Ascending aorta (tissue), 2 donors: ENCODE data around the gene CFAP74. TPM values are rescaled to one million over a fixed set of nuclear protein-coding genes. Genes with fewer than 3 reads are reported as not detected.

ENCODE experiments used
- DNase-seq, 2 donors: peaks; one replicate each; pipeline ENCODE4 v3.0.0-alpha.2; 2019; ENCODE audit warnings: low spot score in 2 of 2
- H3K27ac ChIP-seq, 2 donors: fragments of 200-600 bp; sonication (generic); one replicate each; pipeline ENCODE4 v1.5.1; 2016 to 2017; ENCODE audit warnings: mild to moderate bottlenecking in 1 of 2
- H3K27me3 ChIP-seq: fragments of 200-600 bp; sonication (generic); one replicate; pipeline ENCODE4 v1.5.1; 2017
- H3K36me3 ChIP-seq, 2 donors: fragments of 200-600 bp; sonication (generic); one replicate each; pipeline ENCODE4 v1.5.1; 2016
- H3K4me1 ChIP-seq, 2 donors: fragments of 200-600 bp; sonication (generic); one replicate each; pipeline ENCODE4 v1.5.1; 2016 to 2017; ENCODE audit warnings: mild to moderate bottlenecking in 1 of 2
- H3K4me3 ChIP-seq, 2 donors: fragments of 200-600 bp; sonication (generic); one replicate each; pipeline ENCODE4 v1.5.1; 2016 to 2017; ENCODE audit warnings: mild to moderate bottlenecking in 1 of 2
- H3K9me3 ChIP-seq, 2 donors: fragments of 200-600 bp; sonication (generic); one replicate each; pipeline ENCODE4 v1.5.1; 2016
- intact Hi-C: fragments of 100-400 bp; cut with DNase I; formaldehyde crosslinking; loops from one replicate; pipeline ENCODE4 v1.15.1; 2023
- total RNA-seq: library from RNA; depleted of rRNA; stranded (reverse); fragments of >200 nt; gene quantifications from one replicate; pipeline ENCODE4 v1.1.0, GENCODE V29; 2016
- TF ChIP-seq, protein P1 (sequence below), 3 experiments: fragments of 200-600 bp in 2 of 3; fragments of 450-650 bp in 1 of 3; sonication (generic) in 2 of 3; IDR thresholded peaks; one replicate each; pipeline ENCODE4 v1.5.1; 2016 to 2019; ENCODE audit warnings: antibody characterized with exemption in 3 of 3, mild to moderate bottlenecking in 1 of 3, moderate library complexity in 1 of 3

The CFAP74 gene
- total RNA-seq, 1 donor from 2014 or later = not detected

DNA sequence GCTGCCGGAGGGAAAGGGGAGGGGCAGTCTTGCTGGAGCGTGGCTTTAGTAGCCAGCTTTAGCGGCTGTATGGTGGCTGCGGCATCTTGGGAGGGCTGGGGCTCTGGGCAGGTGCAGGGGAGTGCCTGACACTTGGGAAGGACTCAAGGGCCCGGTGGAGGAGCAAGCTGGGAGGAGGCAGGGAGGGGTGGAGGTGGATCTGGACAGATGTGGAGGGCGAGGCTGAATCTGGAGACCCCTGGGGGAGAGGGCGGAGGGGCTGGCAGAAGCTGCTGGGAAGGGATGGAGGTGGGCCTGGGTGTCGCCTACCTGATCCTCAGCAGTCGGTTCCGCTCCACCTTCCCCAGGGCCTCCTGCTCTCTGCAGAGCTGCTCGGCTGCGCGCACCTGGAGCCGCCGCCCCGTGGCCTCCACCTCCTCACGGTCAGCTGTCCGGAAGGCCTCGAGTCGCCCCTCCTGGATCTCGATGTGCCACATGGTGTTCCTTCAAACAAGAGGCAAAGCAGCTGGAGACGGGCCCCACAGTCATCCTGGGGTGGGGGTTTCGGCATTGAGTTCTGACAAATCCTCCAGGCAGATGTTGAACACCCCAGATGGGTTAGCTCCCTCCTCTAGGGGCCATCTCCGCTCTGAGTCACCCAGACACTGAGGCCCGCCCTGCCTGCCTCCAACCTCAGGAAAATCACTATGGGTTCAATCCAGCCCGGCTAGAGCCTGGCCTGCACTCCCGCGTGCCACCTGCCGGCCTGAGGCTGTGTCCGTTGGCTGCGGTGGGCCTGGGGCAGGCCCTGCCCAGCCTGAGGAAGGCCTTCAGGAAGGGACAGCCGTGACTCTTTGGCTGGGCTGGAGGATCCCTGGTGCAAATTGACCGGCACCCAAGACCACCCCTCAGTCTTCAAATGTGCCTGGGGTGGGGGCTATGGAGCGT lies 29.6 kb downstream of the CFAP74 start:
- DNase-seq = no peak
- Histone ChIP-seq H3K9me3 (no peaks in the 10 kb centered on the region), H3K27me3 (no peaks in the 10 kb centered on the region), H3K4me1 (no peaks in the 10 kb centered on the region), H3K36me3 (no peaks in the 10 kb centered on the region), H3K4me3 (no peak overlapping the region), H3K27ac (no peak overlapping the region)
- TF ChIP-seq, protein P1, sequence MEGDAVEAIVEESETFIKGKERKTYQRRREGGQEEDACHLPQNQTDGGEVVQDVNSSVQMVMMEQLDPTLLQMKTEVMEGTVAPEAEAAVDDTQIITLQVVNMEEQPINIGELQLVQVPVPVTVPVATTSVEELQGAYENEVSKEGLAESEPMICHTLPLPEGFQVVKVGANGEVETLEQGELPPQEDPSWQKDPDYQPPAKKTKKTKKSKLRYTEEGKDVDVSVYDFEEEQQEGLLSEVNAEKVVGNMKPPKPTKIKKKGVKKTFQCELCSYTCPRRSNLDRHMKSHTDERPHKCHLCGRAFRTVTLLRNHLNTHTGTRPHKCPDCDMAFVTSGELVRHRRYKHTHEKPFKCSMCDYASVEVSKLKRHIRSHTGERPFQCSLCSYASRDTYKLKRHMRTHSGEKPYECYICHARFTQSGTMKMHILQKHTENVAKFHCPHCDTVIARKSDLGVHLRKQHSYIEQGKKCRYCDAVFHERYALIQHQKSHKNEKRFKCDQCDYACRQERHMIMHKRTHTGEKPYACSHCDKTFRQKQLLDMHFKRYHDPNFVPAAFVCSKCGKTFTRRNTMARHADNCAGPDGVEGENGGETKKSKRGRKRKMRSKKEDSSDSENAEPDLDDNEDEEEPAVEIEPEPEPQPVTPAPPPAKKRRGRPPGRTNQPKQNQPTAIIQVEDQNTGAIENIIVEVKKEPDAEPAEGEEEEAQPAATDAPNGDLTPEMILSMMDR (IDR thresholded peaks at IDR 0.05) = no peak
- intact Hi-C loops = no loop called here

DNA sequence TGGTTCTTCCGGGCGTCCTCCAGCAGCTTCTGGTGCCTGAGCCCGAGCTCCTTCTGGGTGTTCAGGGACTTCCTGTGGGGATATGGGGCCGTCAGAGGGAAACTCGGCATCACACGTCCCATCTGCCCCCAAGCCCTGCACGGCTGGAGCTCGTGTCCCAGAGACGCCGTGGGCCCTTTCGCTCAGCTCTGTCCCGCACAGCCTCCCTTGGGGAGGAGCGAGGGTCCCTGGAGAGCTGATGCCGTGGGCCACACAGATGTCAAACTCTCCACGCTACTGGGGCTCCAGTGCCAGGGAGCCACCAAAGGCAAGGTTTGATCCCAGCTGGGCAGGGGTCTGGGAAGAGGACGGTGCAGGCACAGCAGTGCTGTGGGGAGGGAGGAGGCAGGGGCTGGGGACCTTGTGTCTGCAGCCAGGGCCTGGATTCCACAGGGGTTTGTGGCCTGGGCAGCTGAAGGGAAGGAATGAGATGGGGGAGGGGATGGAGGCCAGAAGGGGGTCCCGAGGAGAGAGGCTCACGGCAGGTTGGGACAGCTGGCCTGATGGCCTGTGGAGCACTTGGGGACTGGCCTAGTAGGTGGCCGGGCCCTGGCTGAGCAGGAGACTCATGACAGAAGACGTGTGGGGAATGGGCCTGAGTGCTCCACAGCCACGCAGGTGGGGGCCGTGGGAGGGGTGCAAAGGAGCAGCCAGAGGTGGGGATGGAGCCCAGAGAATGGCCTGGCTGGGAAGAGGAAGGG lies 30.4 kb downstream of the CFAP74 start:
- Histone ChIP-seq H3K4me3 (no peak overlapping the region), H3K4me1 (no peaks in the 10 kb centered on the region), H3K9me3 (no peaks in the 10 kb centered on the region), H3K27me3 (no peaks in the 10 kb centered on the region), H3K36me3 (no peaks in the 10 kb centered on the region), H3K27ac (no peak overlapping the region)
- DNase-seq = no peak
- intact Hi-C loops = no loop called here
- TF ChIP-seq, protein P1 (IDR thresholded peaks at IDR 0.05) = no peak

DNA sequence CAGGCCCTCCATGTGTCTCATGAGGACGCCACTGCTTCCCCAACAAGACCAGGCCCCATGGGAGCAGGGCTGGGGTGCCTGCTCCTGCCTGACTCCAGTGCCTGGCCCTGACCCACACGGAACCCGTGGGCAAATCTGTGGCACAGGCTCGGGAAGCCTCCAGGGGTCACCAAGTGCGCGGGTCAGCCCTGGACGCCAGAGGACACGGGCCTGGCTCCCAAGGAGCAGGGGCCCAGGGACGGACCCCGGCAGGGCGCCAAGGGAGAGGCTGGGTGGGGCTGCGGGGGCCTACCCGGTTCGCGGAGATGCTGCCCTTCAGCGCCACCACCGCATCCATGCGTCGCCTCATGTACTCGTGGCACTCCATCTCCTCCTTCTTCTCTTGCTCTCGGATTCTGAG lies 31.9 kb downstream of the CFAP74 start:
- H3K36me3 ChIP-seq = no peaks in the 10 kb centered on the region
- TF ChIP-seq, protein P1 (IDR thresholded peaks at IDR 0.05) = no peak
- no peaks in the 10 kb centered on the region for H3K9me3 ChIP-seq
- no peak for DNase-seq
- no peak overlapping the region for H3K4me3 ChIP-seq
- no peaks in the 10 kb centered on the region for H3K27me3 ChIP-seq
- intact Hi-C loops = no loop called here
- no peak overlapping the region for H3K27ac ChIP-seq
- no peaks in the 10 kb centered on the region for H3K4me1 ChIP-seq

DNA sequence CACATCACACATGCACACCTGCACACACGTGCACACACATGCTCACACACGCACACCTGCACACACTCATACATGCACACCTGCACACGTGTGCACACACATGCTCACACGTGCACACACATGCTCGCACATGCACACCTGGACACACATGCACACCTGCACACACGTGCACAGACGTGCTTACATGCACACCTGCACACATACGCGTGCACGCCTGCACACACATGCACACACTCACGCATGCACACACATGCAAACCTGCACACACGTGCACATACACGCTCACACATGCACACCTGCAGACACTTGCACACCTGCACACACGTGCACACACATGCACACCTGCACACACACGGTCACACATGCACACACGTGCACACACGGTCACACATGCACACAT lies 32.6 kb downstream of the CFAP74 start:
- Histone ChIP-seq H3K4me3 (no peak overlapping the region), H3K27me3 (no peaks in the 10 kb centered on the region), H3K27ac (no peak overlapping the region), H3K9me3 (no peaks in the 10 kb centered on the region), H3K36me3 (no peaks in the 10 kb centered on the region), H3K4me1 (no peaks in the 10 kb centered on the region)
- no peak for DNase-seq
- intact Hi-C loops = no loop called here
- TF ChIP-seq, protein P1 (IDR thresholded peaks at IDR 0.05) = no peak

DNA sequence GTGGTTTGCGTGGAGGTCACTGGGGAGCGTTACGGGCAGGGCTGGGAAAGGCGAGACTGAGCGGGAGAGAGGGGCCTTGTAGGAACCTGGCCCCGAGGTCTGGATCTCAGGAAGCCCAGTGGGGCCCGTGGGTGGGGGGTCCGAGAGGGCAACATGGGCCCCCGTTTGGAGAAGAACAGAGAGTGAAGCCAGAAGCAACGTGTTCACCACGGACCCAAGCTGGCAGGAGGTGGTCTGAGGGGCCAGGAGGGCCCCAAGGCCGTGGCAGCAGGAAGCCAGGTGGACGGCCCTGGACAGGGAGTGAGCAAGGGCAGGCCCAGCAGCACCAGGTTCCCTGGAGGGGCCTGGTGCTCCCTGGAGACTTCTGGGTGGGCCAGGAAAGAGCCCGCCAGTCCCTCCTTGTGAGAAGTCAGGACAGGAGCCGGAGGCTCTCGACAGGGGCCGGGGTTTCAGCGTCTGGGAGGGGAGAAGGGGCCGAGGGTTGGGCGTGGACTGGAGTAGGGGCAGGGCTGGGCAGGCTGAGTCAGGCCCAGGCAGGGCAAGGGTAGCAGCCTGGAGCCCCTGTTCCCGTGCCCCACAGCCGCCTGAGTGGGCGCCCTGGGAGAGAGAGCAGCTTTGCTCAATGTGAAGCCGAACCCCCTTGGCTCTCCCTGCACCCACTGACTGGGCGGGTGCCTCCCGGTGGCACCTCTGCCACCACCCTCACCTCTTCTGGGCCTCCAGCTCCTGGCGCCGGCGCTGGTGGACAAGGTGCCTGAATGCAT lies 33.5 kb downstream of the CFAP74 start:
- intact Hi-C loops = no loop called here
- Histone ChIP-seq H3K36me3 (no peaks in the 10 kb centered on the region), H3K27ac (no peak overlapping the region), H3K27me3 (no peaks in the 10 kb centered on the region), H3K4me3 (no peak overlapping the region), H3K9me3 (no peaks in the 10 kb centered on the region), H3K4me1 (no peaks in the 10 kb centered on the region)
- DNase-seq = no peak
- TF ChIP-seq, protein P1 (IDR thresholded peaks at IDR 0.05) = no peak
